Neural cell (in vitro differentiated cells): ENCODE measurements around the gene DPAGT1.

Experiments
- POLR2AphosphoS5 ChIP-seq: IDR thresholded peaks from 2 replicates; pipeline ENCODE4 v1.6.1; 2012
- TF ChIP-seq, protein P1 (sequence below): fragments of 450-650 bp; IDR thresholded peaks from 2 replicates; pipeline ENCODE4 v1.5.1; 2014; ENCODE audit warnings: antibody characterized with exemption, mild to moderate bottlenecking, moderate library complexity; ENCODE audit not compliant: poor library complexity, severe bottlenecking
- TF ChIP-seq, protein P2 (sequence below): IDR thresholded peaks from 2 replicates; pipeline ENCODE4 v1.6.1; 2012; ENCODE audit warnings: borderline replicate concordance

DNA sequence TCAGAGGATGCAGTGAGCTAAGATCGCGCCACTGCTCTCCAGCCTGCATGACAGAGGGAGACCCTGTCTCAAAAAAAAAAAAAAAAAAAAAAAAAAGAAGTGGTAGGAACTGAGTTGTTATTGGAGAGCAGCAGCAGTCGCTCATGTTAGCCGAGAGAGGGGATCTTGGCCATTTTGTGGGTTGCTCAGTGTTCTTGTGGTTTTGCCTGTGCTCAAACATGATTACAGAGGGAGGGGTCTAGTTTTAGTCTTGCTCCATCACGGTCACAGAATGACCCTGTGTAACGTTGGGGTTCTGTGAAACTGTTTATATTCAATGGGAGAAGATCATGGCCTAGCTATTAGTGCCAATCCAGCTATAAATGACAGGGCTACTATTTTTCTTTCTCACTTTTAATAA, 1.9 kb downstream of the DPAGT1 start:
- TF ChIP-seq, protein P1, sequence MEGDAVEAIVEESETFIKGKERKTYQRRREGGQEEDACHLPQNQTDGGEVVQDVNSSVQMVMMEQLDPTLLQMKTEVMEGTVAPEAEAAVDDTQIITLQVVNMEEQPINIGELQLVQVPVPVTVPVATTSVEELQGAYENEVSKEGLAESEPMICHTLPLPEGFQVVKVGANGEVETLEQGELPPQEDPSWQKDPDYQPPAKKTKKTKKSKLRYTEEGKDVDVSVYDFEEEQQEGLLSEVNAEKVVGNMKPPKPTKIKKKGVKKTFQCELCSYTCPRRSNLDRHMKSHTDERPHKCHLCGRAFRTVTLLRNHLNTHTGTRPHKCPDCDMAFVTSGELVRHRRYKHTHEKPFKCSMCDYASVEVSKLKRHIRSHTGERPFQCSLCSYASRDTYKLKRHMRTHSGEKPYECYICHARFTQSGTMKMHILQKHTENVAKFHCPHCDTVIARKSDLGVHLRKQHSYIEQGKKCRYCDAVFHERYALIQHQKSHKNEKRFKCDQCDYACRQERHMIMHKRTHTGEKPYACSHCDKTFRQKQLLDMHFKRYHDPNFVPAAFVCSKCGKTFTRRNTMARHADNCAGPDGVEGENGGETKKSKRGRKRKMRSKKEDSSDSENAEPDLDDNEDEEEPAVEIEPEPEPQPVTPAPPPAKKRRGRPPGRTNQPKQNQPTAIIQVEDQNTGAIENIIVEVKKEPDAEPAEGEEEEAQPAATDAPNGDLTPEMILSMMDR, result no peak
- TF ChIP-seq, protein P2, sequence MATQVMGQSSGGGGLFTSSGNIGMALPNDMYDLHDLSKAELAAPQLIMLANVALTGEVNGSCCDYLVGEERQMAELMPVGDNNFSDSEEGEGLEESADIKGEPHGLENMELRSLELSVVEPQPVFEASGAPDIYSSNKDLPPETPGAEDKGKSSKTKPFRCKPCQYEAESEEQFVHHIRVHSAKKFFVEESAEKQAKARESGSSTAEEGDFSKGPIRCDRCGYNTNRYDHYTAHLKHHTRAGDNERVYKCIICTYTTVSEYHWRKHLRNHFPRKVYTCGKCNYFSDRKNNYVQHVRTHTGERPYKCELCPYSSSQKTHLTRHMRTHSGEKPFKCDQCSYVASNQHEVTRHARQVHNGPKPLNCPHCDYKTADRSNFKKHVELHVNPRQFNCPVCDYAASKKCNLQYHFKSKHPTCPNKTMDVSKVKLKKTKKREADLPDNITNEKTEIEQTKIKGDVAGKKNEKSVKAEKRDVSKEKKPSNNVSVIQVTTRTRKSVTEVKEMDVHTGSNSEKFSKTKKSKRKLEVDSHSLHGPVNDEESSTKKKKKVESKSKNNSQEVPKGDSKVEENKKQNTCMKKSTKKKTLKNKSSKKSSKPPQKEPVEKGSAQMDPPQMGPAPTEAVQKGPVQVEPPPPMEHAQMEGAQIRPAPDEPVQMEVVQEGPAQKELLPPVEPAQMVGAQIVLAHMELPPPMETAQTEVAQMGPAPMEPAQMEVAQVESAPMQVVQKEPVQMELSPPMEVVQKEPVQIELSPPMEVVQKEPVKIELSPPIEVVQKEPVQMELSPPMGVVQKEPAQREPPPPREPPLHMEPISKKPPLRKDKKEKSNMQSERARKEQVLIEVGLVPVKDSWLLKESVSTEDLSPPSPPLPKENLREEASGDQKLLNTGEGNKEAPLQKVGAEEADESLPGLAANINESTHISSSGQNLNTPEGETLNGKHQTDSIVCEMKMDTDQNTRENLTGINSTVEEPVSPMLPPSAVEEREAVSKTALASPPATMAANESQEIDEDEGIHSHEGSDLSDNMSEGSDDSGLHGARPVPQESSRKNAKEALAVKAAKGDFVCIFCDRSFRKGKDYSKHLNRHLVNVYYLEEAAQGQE, result no peak
- TF ChIP-seq POLR2AphosphoS5, result no peak
